Osteoblast (primary cell): ENCODE results near the gene EXTL1. TPM values are rescaled to one million over a fixed set of nuclear protein-coding genes. Genes with fewer than 3 reads are reported as not detected.

Experiments
- DNase-seq: peaks from one replicate; pipeline ENCODE4 v3.0.0; 2011; ENCODE audit warnings: low spot score, mixed read lengths; ENCODE audit not compliant: insufficient read length; ENCODE audit errors: missing footprints
- H2AFZ ChIP-seq: 2 replicates; pipeline ENCODE4 v1.6.0; 2011; ENCODE audit warnings: mild to moderate bottlenecking, low read length
- H3K27ac ChIP-seq: 2 replicates; pipeline ENCODE4 v1.5.1; 2011; ENCODE audit warnings: mild to moderate bottlenecking, low read depth, low read length, moderate library complexity
- H3K27me3 ChIP-seq: 2 replicates; pipeline ENCODE4 v1.6.0; 2012; ENCODE audit warnings: mild to moderate bottlenecking, control low read depth, inconsistent platforms, low read length, moderate library complexity; ENCODE audit not compliant: insufficient read depth
- H3K36me3 ChIP-seq: 2 replicates; pipeline ENCODE4 v1.5.1; 2011; ENCODE audit warnings: mild to moderate bottlenecking, low read length, control low read depth, moderate library complexity; ENCODE audit not compliant: insufficient read depth
- H3K4me1 ChIP-seq: 2 replicates; pipeline ENCODE4 v1.5.1; 2011; ENCODE audit warnings: mild to moderate bottlenecking, low read length, control low read depth, moderate library complexity; ENCODE audit not compliant: insufficient read depth
- H3K4me2 ChIP-seq: 2 replicates; pipeline ENCODE4 v1.6.0; 2011; ENCODE audit warnings: mild to moderate bottlenecking, low read length; ENCODE audit not compliant: insufficient read depth
- H3K4me3 ChIP-seq: fragments of 200-600 bp; sonication (generic); 3 replicates; pipeline ENCODE4 v1.5.1; 2012; ENCODE audit warnings: mild to moderate bottlenecking, low read length, inconsistent platforms; ENCODE audit not compliant: insufficient read depth
- H3K79me2 ChIP-seq: 2 replicates; pipeline ENCODE4 v1.6.0; 2012; ENCODE audit warnings: mild to moderate bottlenecking, low read length, control low read depth, inconsistent platforms; ENCODE audit not compliant: insufficient read depth
- H3K9me3 ChIP-seq: 2 replicates; pipeline ENCODE4 v1.5.1; 2011; ENCODE audit warnings: low read depth, low read length, control low read depth
- H4K20me1 ChIP-seq: 2 replicates; pipeline ENCODE4 v1.6.0; 2012; ENCODE audit warnings: mild to moderate bottlenecking, low read length, control low read depth; ENCODE audit not compliant: insufficient read depth
- small RNA-seq: library from RNA; depleted of rRNA; stranded (forward); fragments of <200 nt; gene quantifications from one replicate; pipeline ENCODE3, GENCODE V24; 2012
- total RNA-seq: library from RNA; depleted of rRNA; stranded (reverse); fragments of >200 nt; gene quantifications from 2 replicates; pipeline ENCODE4 v1.2.3, GENCODE V29; 2012
- TF ChIP-seq, protein P1 (sequence below): IDR thresholded peaks from 2 replicates; pipeline ENCODE4 v1.5.1; 2011; ENCODE audit warnings: mild to moderate bottlenecking, low read depth, low read length, moderate library complexity; ENCODE audit errors: extremely low read depth

The EXTL1 gene
- total RNA-seq, 1 donor: 1.4 TPM

DNA sequence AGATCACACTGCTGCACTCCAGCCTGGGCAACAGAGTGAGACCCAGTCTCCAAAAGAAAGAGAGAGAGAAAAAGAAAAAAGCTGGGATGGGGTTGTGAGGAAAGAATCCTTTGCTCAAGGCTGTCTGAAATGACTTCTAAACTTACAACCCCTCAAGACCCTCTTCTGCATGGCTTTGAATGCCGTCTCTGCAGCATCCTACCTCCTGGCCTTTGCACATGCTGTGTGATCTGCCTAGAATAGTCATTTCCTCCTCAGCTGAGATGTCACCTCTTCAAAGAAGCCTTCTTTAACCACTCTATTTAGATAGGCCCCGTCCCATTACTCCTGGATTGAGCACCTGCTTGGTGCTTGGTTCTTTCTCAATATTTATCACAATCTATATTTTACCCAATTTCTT is 63.3 kb downstream of the EXTL1 start:
- Histone ChIP-seq H3K27me3 (peaks cover 23% of the 10 kb centered on the region), H3K27ac (no peak overlapping the region), H3K9me3 (no peaks in the 10 kb centered on the region), H3K4me1 (peaks cover 3% of the 10 kb centered on the region), H3K4me3 (no peak overlapping the region), H3K4me2 (no peak overlapping the region), H3K79me2 (no peaks in the 10 kb centered on the region), H3K36me3 (no peaks in the 10 kb centered on the region), H2AFZ (no peak overlapping the region), H4K20me1 (no peaks in the 10 kb centered on the region)
- TF ChIP-seq, protein P1, sequence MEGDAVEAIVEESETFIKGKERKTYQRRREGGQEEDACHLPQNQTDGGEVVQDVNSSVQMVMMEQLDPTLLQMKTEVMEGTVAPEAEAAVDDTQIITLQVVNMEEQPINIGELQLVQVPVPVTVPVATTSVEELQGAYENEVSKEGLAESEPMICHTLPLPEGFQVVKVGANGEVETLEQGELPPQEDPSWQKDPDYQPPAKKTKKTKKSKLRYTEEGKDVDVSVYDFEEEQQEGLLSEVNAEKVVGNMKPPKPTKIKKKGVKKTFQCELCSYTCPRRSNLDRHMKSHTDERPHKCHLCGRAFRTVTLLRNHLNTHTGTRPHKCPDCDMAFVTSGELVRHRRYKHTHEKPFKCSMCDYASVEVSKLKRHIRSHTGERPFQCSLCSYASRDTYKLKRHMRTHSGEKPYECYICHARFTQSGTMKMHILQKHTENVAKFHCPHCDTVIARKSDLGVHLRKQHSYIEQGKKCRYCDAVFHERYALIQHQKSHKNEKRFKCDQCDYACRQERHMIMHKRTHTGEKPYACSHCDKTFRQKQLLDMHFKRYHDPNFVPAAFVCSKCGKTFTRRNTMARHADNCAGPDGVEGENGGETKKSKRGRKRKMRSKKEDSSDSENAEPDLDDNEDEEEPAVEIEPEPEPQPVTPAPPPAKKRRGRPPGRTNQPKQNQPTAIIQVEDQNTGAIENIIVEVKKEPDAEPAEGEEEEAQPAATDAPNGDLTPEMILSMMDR: no peak
- DNase-seq: no peak

Small RNAs within 50 kb of the gene (small RNA-seq; reads per million reads assigned to genes)
- gene RF00283 (not detected), gene RF00492 (not detected)

Other genes with a start within 250 kb of the EXTL1 start
- gene SELENON, start 221.6 kb upstream of the EXTL1 start, total RNA-seq: 33.7 and 45.1 TPM in 2 replicates
- 46.6 and 47.4 TPM in 2 replicates for gene MTFR1L, start 201.8 kb upstream of the EXTL1 start, total RNA-seq
- gene AUNIP, start 162.3 kb upstream of the EXTL1 start, total RNA-seq: 0.72 and 0.88 TPM in 2 replicates
- 9.8 and 11.2 TPM in 2 replicates for gene PAQR7, start 146.1 kb upstream of the EXTL1 start, total RNA-seq
- gene STMN1, start 115.4 kb upstream of the EXTL1 start, total RNA-seq: 34.7 and 35.1 TPM in 2 replicates
- gene PAFAH2, start 23.7 kb upstream of the EXTL1 start, total RNA-seq: 6.5 and 6.9 TPM in 2 replicates
- not detected in 2 replicates for gene SLC30A2, start 24.3 kb downstream of the EXTL1 start, total RNA-seq
- under 0.01 and 0.36 TPM in 2 replicates for gene TRIM63, start 45.9 kb downstream of the EXTL1 start, total RNA-seq
- gene PDIK1L, start 90.0 kb downstream of the EXTL1 start, total RNA-seq: 6.5 TPM in 2 replicates
- gene FAM110D, start 137.3 kb downstream of the EXTL1 start, total RNA-seq: not detected in 2 replicates
- not detected in 2 replicates for gene C1orf232, start 147.2 kb downstream of the EXTL1 start, total RNA-seq
- gene ZNF593, start 148.1 kb downstream of the EXTL1 start, total RNA-seq: 21.2 and 29.0 TPM in 2 replicates
- not detected in 2 replicates for gene ZNF593OS, start 150.1 kb downstream of the EXTL1 start, total RNA-seq
- gene CNKSR1, start 155.7 kb downstream of the EXTL1 start, total RNA-seq: under 0.01 TPM in 1 of 2 replicates, not detected in the other
- not detected in 2 replicates for gene CATSPER4, start 168.8 kb downstream of the EXTL1 start, total RNA-seq
- 8.0 and 9.1 TPM in 2 replicates for gene CEP85, start 212.4 kb downstream of the EXTL1 start, total RNA-seq